IMR-90 (cell line): ENCODE results near the gene CCL28. TPM values are rescaled to one million over a fixed set of nuclear protein-coding genes. Genes with fewer than 3 reads are reported as not detected.
"Not testable (repeated sequence)": the region's sequence is repeated elsewhere in the genome, so short reads cannot be mapped to it uniquely, and the experiment has no call there.

Experiments used
- ATAC-seq: fragments of 200-7000 bp; cut with Tn5 transposase; 2 replicates; pipeline ENCODE4 v1.9.1; 2020; ENCODE audit warnings: low read depth, mild to moderate bottlenecking, moderate library complexity
- BruUV-seq: library from RNA; stranded (reverse); fragments of 400-500 nt; replicated peaks from 2 replicates; lab custom pipeline; 2021; lab: Mats Ljungman, UMichigan
- CTCF ChIA-PET: fragments of 300-600 bp; formaldehyde crosslinking; extraction: SDS; loops from one replicate; lab custom pipeline; 2021; ENCODE audit warnings: antibody characterized with exemption; lab: Yijun Ruan, JAX
- POLR2A ChIA-PET: fragments of 300-600 bp; sonication (Branson Sonifier 250); formaldehyde crosslinking; loops from one replicate; lab custom pipeline; 2022; ENCODE audit warnings: antibody characterized with exemption; ENCODE audit not compliant: unreplicated experiment; lab: Charles Lee
- DNase-seq: peaks from one replicate; pipeline ENCODE4 v3.0.0; 2013
- H2AFZ ChIP-seq: replicated peaks from 2 replicates; pipeline ENCODE3; 2013; ENCODE audit warnings: low read length, mild to moderate bottlenecking; ENCODE audit not compliant: poor library complexity
- H2AK5ac ChIP-seq: 2 replicates; pipeline ENCODE4 v1.6.1; 2013; ENCODE audit warnings: low read depth, low read length, inconsistent platforms
- H2AK9ac ChIP-seq: replicated peaks from 2 replicates; pipeline ENCODE3; 2013; ENCODE audit warnings: mild to moderate bottlenecking, low read depth, low read length, moderate library complexity; ENCODE audit not compliant: poor library complexity
- H2BK120ac ChIP-seq: 2 replicates; pipeline ENCODE4 v1.6.1; 2013; ENCODE audit warnings: low read depth, low read length, inconsistent platforms
- H2BK15ac ChIP-seq: 3 replicates; pipeline ENCODE4 v1.6.1; 2013; ENCODE audit warnings: low read depth, low read length, inconsistent platforms
- H2BK20ac ChIP-seq: 2 replicates; pipeline ENCODE4 v1.6.1; 2013; ENCODE audit warnings: low read depth, mild to moderate bottlenecking, inconsistent platforms, low read length, moderate library complexity
- H2BK5ac ChIP-seq: 2 replicates; pipeline ENCODE4 v1.6.1; 2013; ENCODE audit warnings: mild to moderate bottlenecking, low read depth, low read length, inconsistent platforms; ENCODE audit not compliant: poor library complexity, severe bottlenecking
- H3K14ac ChIP-seq: replicated peaks from 2 replicates; pipeline ENCODE4 v1.6.1; 2013; ENCODE audit warnings: low read depth, low read length, inconsistent platforms
- H3K18ac ChIP-seq: 2 replicates; pipeline ENCODE4 v1.6.1; 2013; ENCODE audit warnings: low read depth, low read length, control low read depth
- H3K23ac ChIP-seq: 2 replicates; pipeline ENCODE4 v1.6.1; 2013; ENCODE audit warnings: low read depth, low read length, inconsistent platforms
- H3K27ac ChIP-seq: 2 replicates; pipeline ENCODE4 v1.5.1; 2013; ENCODE audit warnings: mild to moderate bottlenecking, control low read depth, low read length; ENCODE audit not compliant: insufficient read depth
- H3K27me3 ChIP-seq: 2 replicates; pipeline ENCODE4 v1.6.1; 2013; ENCODE audit warnings: low read length; ENCODE audit not compliant: control insufficient read depth, insufficient read depth
- H3K36me3 ChIP-seq: 2 replicates; pipeline ENCODE4 v1.6.1; 2013; ENCODE audit warnings: low read length, mixed read lengths; ENCODE audit not compliant: control insufficient read depth, insufficient read depth
- H3K4ac ChIP-seq: 2 replicates; pipeline ENCODE4 v1.6.1; 2013; ENCODE audit warnings: low read depth, low read length, inconsistent platforms
- H3K4me1 ChIP-seq: 2 replicates; pipeline ENCODE4 v1.6.1; 2013; ENCODE audit warnings: low read length, mixed read lengths; ENCODE audit not compliant: control insufficient read depth, insufficient read depth
- H3K4me2 ChIP-seq: 2 replicates; pipeline ENCODE4 v1.6.1; 2013; ENCODE audit warnings: low read depth, mild to moderate bottlenecking, control low read depth, low read length, moderate library complexity
- H3K4me3 ChIP-seq: 2 replicates; pipeline ENCODE4 v1.5.1; 2013; ENCODE audit warnings: low read depth, mild to moderate bottlenecking, control low read depth, low read length, moderate library complexity; ENCODE audit not compliant: insufficient read depth
- H3K56ac ChIP-seq: 2 replicates; pipeline ENCODE4 v1.6.1; 2013; ENCODE audit warnings: low read length, inconsistent platforms; ENCODE audit not compliant: insufficient read depth; ENCODE audit errors: extremely low read depth
- H3K79me1 ChIP-seq, 2 experiments: 2 replicates each; pipeline ENCODE4 v1.6.1; 2013; ENCODE audit warnings: low read length in 2 of 2, inconsistent platforms in 1 of 2, low read depth in 1 of 2
- H3K9ac ChIP-seq: 2 replicates; pipeline ENCODE4 v1.6.1; 2013; ENCODE audit warnings: low read depth, low read length, control low read depth
- H3K9me1 ChIP-seq: 2 replicates; pipeline ENCODE4 v1.6.1; 2013; ENCODE audit warnings: low read length, inconsistent platforms; ENCODE audit not compliant: insufficient read depth
- H3K9me3 ChIP-seq: 2 replicates; pipeline ENCODE4 v1.6.1; 2013; ENCODE audit warnings: low read length; ENCODE audit not compliant: control insufficient read depth, insufficient read depth
- H4K20me1 ChIP-seq: 2 replicates; pipeline ENCODE4 v1.6.1; 2013; ENCODE audit warnings: low read length, inconsistent platforms; ENCODE audit not compliant: insufficient read depth
- H4K5ac ChIP-seq: 2 replicates; pipeline ENCODE4 v1.6.1; 2013; ENCODE audit warnings: mild to moderate bottlenecking, low read depth, low read length, control low read depth
- H4K8ac ChIP-seq, 2 experiments: 2 replicates each; pipeline ENCODE4 v1.6.1; 2013; ENCODE audit warnings: low read depth in 2 of 2, low read length in 2 of 2, control low read depth in 1 of 2, inconsistent platforms in 1 of 2
- H4K91ac ChIP-seq: 2 replicates; pipeline ENCODE4 v1.6.1; 2013; ENCODE audit warnings: low read depth, low read length, inconsistent platforms; ENCODE audit not compliant: insufficient read depth
- dilution Hi-C: fragments of 300-500 bp; cut with HindIII; formaldehyde crosslinking; loops from one replicate; pipeline ENCODE4 v1.14.3; 2018; ENCODE audit warnings: low sequenced_read_pairs; ENCODE audit not compliant: unreplicated experiment
- in situ Hi-C: fragments of 300-500 bp; cut with MboI; formaldehyde crosslinking; loops from 3 replicates; pipeline ENCODE4 v1.14.3; 2019; ENCODE audit warnings: low sequenced_read_pairs, inconsistent platforms, mixed read lengths
- intact Hi-C: fragments of 100-400 bp; cut with micrococcal nuclease; formaldehyde crosslinking; loops from 2 replicates; pipeline ENCODE4 v1.10.0; 2022
- polyA plus RNA-seq, 3 experiments: library from polyadenylated mRNA; depleted of rRNA; stranded (reverse); fragments of >200 nt; gene quantifications; 2 replicates each; pipeline ENCODE4 v1.2.3, GENCODE V29; 2012; ENCODE audit warnings: low replicate concordance in 1 of 3
- total RNA-seq: library from RNA; depleted of rRNA; stranded (reverse); fragments of >200 nt; gene quantifications from 2 replicates; pipeline ENCODE4 v1.2.3, GENCODE V29; 2012

Gene CCL28
- total and polyA plus RNA-seq, 2 of the 4 experiments (the other 2 are of a cell fraction) = under 0.01 to 0.02 TPM

DNA sequence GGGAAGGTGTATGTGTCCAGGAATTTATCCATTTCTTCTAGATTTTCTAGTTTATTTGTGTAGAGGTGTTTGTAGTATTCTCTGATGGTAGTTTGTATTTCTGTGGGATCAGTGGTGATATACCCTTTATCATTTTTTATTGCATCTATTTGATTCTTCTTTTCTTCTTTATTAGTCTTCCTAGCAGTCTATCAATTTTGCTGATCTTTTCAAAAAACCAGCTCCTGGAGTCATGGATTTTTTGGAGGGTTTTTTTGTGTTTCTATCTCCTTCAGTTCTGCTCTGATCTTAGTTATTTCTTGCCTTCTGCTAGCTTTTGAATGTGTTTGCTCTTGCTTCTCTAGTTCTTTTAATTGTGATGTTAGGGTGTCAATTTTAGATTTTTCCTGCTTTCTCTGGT lies 29.4 kb upstream of the CCL28 start:
- H2AK9ac ChIP-seq, H2AFZ ChIP-seq, H4K8ac ChIP-seq, H3K9ac ChIP-seq, H3K4ac ChIP-seq, H3K56ac ChIP-seq, H3K4me3 ChIP-seq, H2BK120ac ChIP-seq, H3K36me3 ChIP-seq, in situ Hi-C loops, H3K18ac ChIP-seq, H3K27me3 ChIP-seq, H2AK5ac ChIP-seq, POLR2A ChIA-PET, H4K5ac ChIP-seq, H3K9me3 ChIP-seq, H2BK5ac ChIP-seq, H2BK20ac ChIP-seq, H3K23ac ChIP-seq, H2BK15ac ChIP-seq, ATAC-seq, DNase-seq, H3K4me2 ChIP-seq, dilution Hi-C loops, H3K9me1 ChIP-seq, H4K91ac ChIP-seq, H3K79me1 ChIP-seq, H3K27ac ChIP-seq, H3K4me1 ChIP-seq, CTCF ChIA-PET, H3K14ac ChIP-seq, intact Hi-C loops, H4K20me1 ChIP-seq, BruUV-seq: not testable (repeated sequence)
